Measurements from ENCODE around the gene TEX48.

The TEX48 gene

GRCh38 chr9:114626415-114627020 lies 55.5 kb downstream of the TEX48 start:
- in situ Hi-C loops (cut with HindIII; ENCODE audit: low sequenced_read_pairs): no loop called here
- TF ChIP-seq CTCF (IDR thresholded peaks at IDR 0.05; ENCODE audit: low read depth, low read length): no peak
- no peak for DNase-seq (ENCODE audit: low read depth, low spot score)

GRCh38 chr9:114624677-114625076 lies 57.3 kb downstream of the TEX48 start:
- H3K4me3 ChIP-seq (ENCODE audit: low read depth, low read length): no peak overlapping the region
- DNase-seq (ENCODE audit: low read depth, low spot score): no peak
- in situ Hi-C loops (cut with HindIII; ENCODE audit: low sequenced_read_pairs): no loop called here
- TF ChIP-seq CTCF (IDR thresholded peaks at IDR 0.05; ENCODE audit: low read depth, low read length): no peak

More at GRCh38 chr9:114626415-114627020, 55.5 kb downstream of the TEX48 start:
- H3K4me3 ChIP-seq (ENCODE audit: low read depth, low read length): no peak overlapping the region

- in situ Hi-C loops (cut with HindIII; ENCODE audit: low sequenced_read_pairs): no loop called here
Measured at GRCh38 chr9:114621975-114622609, 59.9 kb downstream of the TEX48 start.

GRCh38 chr9:114621561-114621960 lies 60.4 kb downstream of the TEX48 start:
- DNase-seq (ENCODE audit: low read depth, low spot score): no peak
- in situ Hi-C loops (cut with HindIII; ENCODE audit: low sequenced_read_pairs): no loop called here
- no peak for TF ChIP-seq CTCF (IDR thresholded peaks at IDR 0.05; ENCODE audit: low read depth, low read length)
- H3K4me3 ChIP-seq (ENCODE audit: low read depth, low read length): no peak overlapping the region

More at GRCh38 chr9:114621975-114622609, 59.9 kb downstream of the TEX48 start:
- no peak overlapping the region for H3K4me3 ChIP-seq (ENCODE audit: low read depth, low read length)
- peak; percentile 62 for DNase-seq (ENCODE audit: low read depth, low spot score)
- no peak for TF ChIP-seq CTCF (IDR thresholded peaks at IDR 0.05; ENCODE audit: low read depth, low read length)

- no peak overlapping the region for H3K4me3 ChIP-seq (ENCODE audit: low read depth, low read length)
- in situ Hi-C loops (cut with HindIII; ENCODE audit: low sequenced_read_pairs): no loop called here
- no peak for TF ChIP-seq CTCF (IDR thresholded peaks at IDR 0.05; ENCODE audit: low read depth, low read length)
- no peak for DNase-seq (ENCODE audit: low read depth, low spot score)
Measured at GRCh38 chr9:114619191-114619761, 62.7 kb downstream of the TEX48 start.

- in situ Hi-C loops (cut with HindIII; ENCODE audit: low sequenced_read_pairs): no loop called here
- no peak for DNase-seq (ENCODE audit: low read depth, low spot score)
- no peak overlapping the region for H3K4me3 ChIP-seq (ENCODE audit: low read depth, low read length)
- no peak for TF ChIP-seq CTCF (IDR thresholded peaks at IDR 0.05; ENCODE audit: low read depth, low read length)
Measured at GRCh38 chr9:114616684-114617520, 65.1 kb downstream of the TEX48 start.

Data from astrocyte of the spinal cord (primary cell).